ENCODE measurements around the gene HEMGN. TPM values are rescaled to one million over a fixed set of nuclear protein-coding genes. Genes with fewer than 3 reads are reported as not detected.
A peak's percentile ranks its signal among the peaks of the same experiment; 100 is the strongest.

Gene HEMGN
- total and polyA plus RNA-seq, 12 donors = 0.11 to 1.1 (median 0.19) TPM; not detected in 8

GRCh38 chr9:97880336-97880735 is 57.6 kb downstream of the HEMGN start:
- intact Hi-C loops (cut with DNase I) = no loop called here
- H3K27ac ChIP-seq = no peak overlapping the region
- WGBS, 2 donors = 60 to 74% methylated on average over 4 of the region's 4 CpGs

More at GRCh38 chr9:97880336-97880735, 57.6 kb downstream of the HEMGN start:
- no peak for DNase-seq
- peak in 1 of 8 donors; percentile 51 for ATAC-seq
- no peaks in the 10 kb centered on the region for H3K27me3 ChIP-seq
- H3K9me3 ChIP-seq = no peaks in the 10 kb centered on the region
- peaks cover 0 to 16% (median 4%) of the 10 kb centered on the region in 9 donors for H3K4me1 ChIP-seq
- no peaks in the 10 kb centered on the region for H3K36me3 ChIP-seq
- H3K4me3 ChIP-seq = no peak overlapping the region
- no peak for TF ChIP-seq CTCF (IDR thresholded peaks at IDR 0.05)

Other genes with a start within 250 kb of the HEMGN start
- gene XPA, start 240.8 kb downstream of the HEMGN start, total RNA-seq = 10 to 100 TPM in 3 of 10 donors, 1 to 10 TPM in 7; 7.9 to 13.7 (median 9.3) TPM
- gene XPA, start 240.8 kb downstream of the HEMGN start, polyA plus RNA-seq = 1 to 10 TPM; 5.7 to 6.9 TPM
- not detected for gene FOXE1, start 84.9 kb downstream of the HEMGN start, total RNA-seq
- not detected for gene FOXE1, start 84.9 kb downstream of the HEMGN start, polyA plus RNA-seq
- 10 to 100 TPM in 3 of 10 donors, 1 to 10 TPM in 7; 7.4 to 12.8 (median 8.2) TPM for gene TRMO, start 15.7 kb downstream of the HEMGN start, total RNA-seq
- gene TRMO, start 15.7 kb downstream of the HEMGN start, polyA plus RNA-seq = 1 to 10 TPM; 4.4 to 6.0 TPM
- 10 to 100 TPM; 48.2 to 68.2 (median 56.9) TPM for gene ANP32B, start 45.2 kb upstream of the HEMGN start, total RNA-seq
- 10 to 100 TPM; 67.8 to 69.3 TPM for gene ANP32B, start 45.2 kb upstream of the HEMGN start, polyA plus RNA-seq
- gene NANS, start 118.6 kb upstream of the HEMGN start, total RNA-seq = 10 to 100 TPM; 20.0 to 43.7 (median 30.0) TPM
- 100 to 1,000 TPM in 1 of 2 donors, 10 to 100 TPM in 1; 38.3 to 141 TPM for gene NANS, start 118.6 kb upstream of the HEMGN start, polyA plus RNA-seq
- gene TRIM14, start 181.1 kb upstream of the HEMGN start, total RNA-seq = 10 to 100 TPM in 1 of 10 donors, 1 to 10 TPM in 6, under 1 TPM in 3; 0.47 to 11.2 (median 1.8) TPM
- gene TRIM14, start 181.1 kb upstream of the HEMGN start, polyA plus RNA-seq = 1 to 10 TPM in 1 of 2 donors, under 1 TPM in 1; 0.88 to 1.7 TPM

Data from heart right ventricle (tissue), 16 donors.